SK-N-SH treated with all-trans-retinoic acid at 6 μM for 48 hours (cell line): ENCODE data around the gene TBX1.

Experiments
- CSDC2 ChIP-seq: fragments of 250-450 bp; sonication (Bioruptor Pico); IDR thresholded peaks from 2 replicates; pipeline ENCODE4 v1.5.0; 2020; ENCODE audit warnings: mild to moderate bottlenecking, moderate library complexity
- CSRNP3 ChIP-seq: fragments of 250-450 bp; sonication (Bioruptor Pico); IDR thresholded peaks from 2 replicates; pipeline ENCODE4 v1.5.1; 2021; ENCODE audit warnings: mild to moderate bottlenecking, moderate library complexity
- ESRRG ChIP-seq: fragments of 250-450 bp; sonication (Bioruptor Pico); IDR thresholded peaks from 2 replicates; pipeline ENCODE4 v1.6.1; 2021; ENCODE audit warnings: mild to moderate bottlenecking
- ISL1 ChIP-seq: fragments of 250-450 bp; sonication (Bioruptor Pico); IDR thresholded peaks from 2 replicates; pipeline ENCODE4 v2.1.2; 2022; ENCODE audit warnings: mild to moderate bottlenecking, moderate library complexity
- RARB ChIP-seq: fragments of 250-450 bp; sonication (Bioruptor Pico); IDR thresholded peaks from 2 replicates; pipeline ENCODE4 v1.8.0; 2021; ENCODE audit warnings: mild to moderate bottlenecking, moderate library complexity
- TCF4 ChIP-seq: fragments of 250-450 bp; sonication (Bioruptor Pico); IDR thresholded peaks from 2 replicates; pipeline ENCODE4 v1.8.0; 2021; ENCODE audit warnings: mild to moderate bottlenecking, moderate library complexity, borderline replicate concordance
- ZC3H10 ChIP-seq: fragments of 250-450 bp; sonication (Bioruptor Pico); IDR thresholded peaks from 2 replicates; pipeline ENCODE4 v1.5.1; 2021; ENCODE audit warnings: mild to moderate bottlenecking, moderate library complexity
- ZFP30 ChIP-seq: fragments of 450-650 bp; formaldehyde crosslinking; IDR thresholded peaks from 2 replicates; pipeline ENCODE4 v1.5.0; 2022; ENCODE audit warnings: mild to moderate bottlenecking, moderate library complexity
- TF ChIP-seq, protein P1 (sequence below): fragments of 250-450 bp; sonication (Bioruptor Pico); IDR thresholded peaks from 2 replicates; pipeline ENCODE4 v1.8.0; 2020; ENCODE audit warnings: mild to moderate bottlenecking, moderate library complexity, borderline replicate concordance
- TF ChIP-seq, protein P2 (sequence below): fragments of 250-450 bp; sonication (Bioruptor Pico); IDR thresholded peaks from 2 replicates; pipeline ENCODE4 v1.5.1; 2020; ENCODE audit warnings: low read depth, mild to moderate bottlenecking, moderate library complexity

DNA sequence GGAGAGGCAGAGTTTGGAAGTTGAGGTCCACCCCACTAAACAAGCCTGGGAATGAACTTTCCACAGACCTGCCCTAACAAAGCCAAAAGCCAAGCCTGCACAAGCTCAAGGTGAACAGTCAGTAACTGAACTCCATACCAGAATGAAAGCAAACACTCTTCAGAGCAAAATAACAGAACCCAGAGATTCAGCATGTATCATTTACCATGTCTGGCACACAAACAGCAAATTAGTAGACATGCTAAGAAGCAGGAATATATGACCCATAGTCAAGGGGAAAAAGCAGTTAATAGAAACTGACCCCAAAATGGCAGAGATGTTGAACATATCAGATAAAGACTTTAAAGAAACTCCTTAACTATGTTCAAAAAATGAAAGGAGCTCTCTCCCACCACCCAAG, 31.3 kb downstream of the TBX1 start:
- TF ChIP-seq, protein P1, sequence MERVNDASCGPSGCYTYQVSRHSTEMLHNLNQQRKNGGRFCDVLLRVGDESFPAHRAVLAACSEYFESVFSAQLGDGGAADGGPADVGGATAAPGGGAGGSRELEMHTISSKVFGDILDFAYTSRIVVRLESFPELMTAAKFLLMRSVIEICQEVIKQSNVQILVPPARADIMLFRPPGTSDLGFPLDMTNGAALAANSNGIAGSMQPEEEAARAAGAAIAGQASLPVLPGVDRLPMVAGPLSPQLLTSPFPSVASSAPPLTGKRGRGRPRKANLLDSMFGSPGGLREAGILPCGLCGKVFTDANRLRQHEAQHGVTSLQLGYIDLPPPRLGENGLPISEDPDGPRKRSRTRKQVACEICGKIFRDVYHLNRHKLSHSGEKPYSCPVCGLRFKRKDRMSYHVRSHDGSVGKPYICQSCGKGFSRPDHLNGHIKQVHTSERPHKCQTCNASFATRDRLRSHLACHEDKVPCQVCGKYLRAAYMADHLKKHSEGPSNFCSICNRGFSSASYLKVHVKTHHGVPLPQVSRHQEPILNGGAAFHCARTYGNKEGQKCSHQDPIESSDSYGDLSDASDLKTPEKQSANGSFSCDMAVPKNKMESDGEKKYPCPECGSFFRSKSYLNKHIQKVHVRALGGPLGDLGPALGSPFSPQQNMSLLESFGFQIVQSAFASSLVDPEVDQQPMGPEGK (CRISPR knock-in tag), result no peak
- no peak for TF ChIP-seq CSRNP3
- no peak for TF ChIP-seq ZC3H10 (CRISPR knock-in tag)
- TF ChIP-seq RARB, result no peak
- no peak for TF ChIP-seq ZFP30 (CRISPR knock-in tag)
- TF ChIP-seq ISL1 (CRISPR knock-in tag), result no peak
- no peak for TF ChIP-seq TCF4 (CRISPR knock-in tag)
- TF ChIP-seq CSDC2 (CRISPR knock-in tag), result no peak
- TF ChIP-seq, protein P2, sequence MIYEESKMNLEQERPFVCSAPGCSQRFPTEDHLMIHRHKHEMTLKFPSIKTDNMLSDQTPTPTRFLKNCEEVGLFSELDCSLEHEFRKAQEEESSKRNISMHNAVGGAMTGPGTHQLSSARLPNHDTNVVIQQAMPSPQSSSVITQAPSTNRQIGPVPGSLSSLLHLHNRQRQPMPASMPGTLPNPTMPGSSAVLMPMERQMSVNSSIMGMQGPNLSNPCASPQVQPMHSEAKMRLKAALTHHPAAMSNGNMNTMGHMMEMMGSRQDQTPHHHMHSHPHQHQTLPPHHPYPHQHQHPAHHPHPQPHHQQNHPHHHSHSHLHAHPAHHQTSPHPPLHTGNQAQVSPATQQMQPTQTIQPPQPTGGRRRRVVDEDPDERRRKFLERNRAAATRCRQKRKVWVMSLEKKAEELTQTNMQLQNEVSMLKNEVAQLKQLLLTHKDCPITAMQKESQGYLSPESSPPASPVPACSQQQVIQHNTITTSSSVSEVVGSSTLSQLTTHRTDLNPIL (CRISPR knock-in tag), result no peak
- TF ChIP-seq ESRRG (CRISPR knock-in tag), result no peak
